PC-9 (cell line): ENCODE results near the gene CYFIP1. TPM values are rescaled to one million over a fixed set of nuclear protein-coding genes. Genes with fewer than 3 reads are reported as not detected.

Experiments used
- BruUV-seq: library from RNA; stranded (reverse); fragments of 400-500 nt; replicated peaks from 2 replicates; lab custom pipeline; 2021; lab: Mats Ljungman, UMichigan
- CTCF ChIA-PET: fragments of 300-600 bp; sonication (Branson Sonifier 250); formaldehyde crosslinking; loops from one replicate; lab custom pipeline; 2022; ENCODE audit warnings: antibody characterized with exemption; lab: Charles Lee
- POLR2A ChIA-PET: fragments of 300-600 bp; sonication (Branson Sonifier 250); formaldehyde crosslinking; loops from one replicate; lab custom pipeline; 2022; ENCODE audit warnings: antibody characterized with exemption; ENCODE audit not compliant: unreplicated experiment; lab: Charles Lee
- DNase-seq, 2 experiments: peaks; one replicate each; pipeline versions ENCODE4 v3.0.0 to v3.0.0-alpha.2; 2015 to 2022; ENCODE audit warnings: mixed read lengths in 1 of 2
- H2AFZ ChIP-seq: fragments of 200-600 bp; sonication (generic); 2 replicates; pipeline ENCODE4 v1.8.1; 2017; ENCODE audit warnings: antibody characterized with exemption
- H3F3A ChIP-seq: fragments of 200-600 bp; sonication (generic); 2 replicates; pipeline ENCODE4 v1.8.1; 2017; ENCODE audit warnings: antibody characterized with exemption, mild to moderate bottlenecking, low read depth; ENCODE audit not compliant: insufficient read depth
- H3K27ac ChIP-seq: fragments of 200-600 bp; sonication (generic); 2 replicates; pipeline ENCODE4 v1.6.1; 2016; ENCODE audit warnings: mixed run types
- H3K27me3 ChIP-seq: fragments of 200-600 bp; sonication (generic); 2 replicates; pipeline ENCODE4 v1.6.1; 2016; ENCODE audit warnings: low read depth, mixed run types; ENCODE audit not compliant: insufficient read depth
- H3K36me3 ChIP-seq: fragments of 200-600 bp; sonication (generic); 2 replicates; pipeline ENCODE4 v1.6.1; 2016; ENCODE audit warnings: low read depth, mixed run types
- H3K4me1 ChIP-seq: fragments of 200-600 bp; sonication (generic); replicated peaks from 2 replicates; pipeline ENCODE4 v1.6.1; 2016; ENCODE audit warnings: mixed run types; ENCODE audit not compliant: insufficient read depth
- H3K4me2 ChIP-seq: fragments of 200-600 bp; sonication (generic); 2 replicates; pipeline ENCODE4 v1.6.1; 2017; ENCODE audit warnings: mixed run types
- H3K4me3 ChIP-seq: fragments of 200-600 bp; sonication (generic); 2 replicates; pipeline ENCODE4 v1.6.1; 2016; ENCODE audit warnings: mixed run types
- H3K79me2 ChIP-seq: fragments of 200-600 bp; sonication (generic); 2 replicates; pipeline ENCODE4 v1.6.1; 2017; ENCODE audit warnings: low read depth, mixed run types
- H3K9me2 ChIP-seq: fragments of 200-600 bp; sonication (generic); 2 replicates; pipeline ENCODE4 v1.8.1; 2017; ENCODE audit warnings: mild to moderate bottlenecking; ENCODE audit not compliant: insufficient read depth
- H3K9me3 ChIP-seq: fragments of 200-600 bp; sonication (generic); 2 replicates; pipeline ENCODE4 v1.8.1; 2016; ENCODE audit warnings: low read depth; ENCODE audit not compliant: insufficient read depth
- H4K20me1 ChIP-seq: fragments of 200-600 bp; sonication (generic); 2 replicates; pipeline ENCODE4 v1.8.1; 2017; ENCODE audit not compliant: insufficient read depth
- EZH2 ChIP-seq: fragments of 200-600 bp; sonication (generic); IDR thresholded peaks from 2 replicates; pipeline ENCODE4 v1.8.0; 2017; ENCODE audit warnings: antibody characterized with exemption, low read depth
- intact Hi-C: fragments of 100-400 bp; cut with micrococcal nuclease; formaldehyde crosslinking; loops from one replicate; pipeline ENCODE4 v1.10.0; 2022; ENCODE audit not compliant: unreplicated experiment
- total RNA-seq: library from RNA; stranded (reverse); gene quantifications from 2 replicates; pipeline ENCODE4 v1.2.3, GENCODE V29; 2021
- TF ChIP-seq, protein P1 (sequence below): fragments of 200-600 bp; sonication (generic); conservative IDR thresholded peaks from 2 replicates; pipeline ENCODE4 v1.6.1; 2017; ENCODE audit warnings: mixed run types, antibody characterized with exemption, mild to moderate bottlenecking, moderate library complexity

CYFIP1 gene
- total RNA-seq, 1 experiment from 2014 or later = 114 TPM

DNA sequence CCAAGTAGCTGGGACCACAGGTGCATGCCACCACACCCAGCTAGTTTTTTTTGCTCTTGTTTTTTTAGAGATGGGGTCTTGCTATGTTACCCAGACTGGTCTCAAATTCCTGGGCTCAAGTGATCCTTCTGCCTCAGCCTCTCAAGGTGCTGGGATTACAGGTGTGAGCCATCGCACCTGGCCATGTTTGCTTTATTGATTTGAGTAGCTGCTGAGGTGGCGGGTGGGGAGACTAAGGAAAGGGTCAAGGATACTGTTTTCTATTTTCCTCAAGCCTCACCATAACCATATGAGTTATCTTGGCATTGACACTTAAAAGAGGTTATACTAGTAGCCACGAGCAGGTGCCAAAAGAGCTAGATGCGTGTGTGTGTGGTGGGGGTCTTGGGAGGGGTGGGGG, 39.0 kb downstream of the CYFIP1 start:
- TF ChIP-seq EZH2 = no peak
- TF ChIP-seq, protein P1, sequence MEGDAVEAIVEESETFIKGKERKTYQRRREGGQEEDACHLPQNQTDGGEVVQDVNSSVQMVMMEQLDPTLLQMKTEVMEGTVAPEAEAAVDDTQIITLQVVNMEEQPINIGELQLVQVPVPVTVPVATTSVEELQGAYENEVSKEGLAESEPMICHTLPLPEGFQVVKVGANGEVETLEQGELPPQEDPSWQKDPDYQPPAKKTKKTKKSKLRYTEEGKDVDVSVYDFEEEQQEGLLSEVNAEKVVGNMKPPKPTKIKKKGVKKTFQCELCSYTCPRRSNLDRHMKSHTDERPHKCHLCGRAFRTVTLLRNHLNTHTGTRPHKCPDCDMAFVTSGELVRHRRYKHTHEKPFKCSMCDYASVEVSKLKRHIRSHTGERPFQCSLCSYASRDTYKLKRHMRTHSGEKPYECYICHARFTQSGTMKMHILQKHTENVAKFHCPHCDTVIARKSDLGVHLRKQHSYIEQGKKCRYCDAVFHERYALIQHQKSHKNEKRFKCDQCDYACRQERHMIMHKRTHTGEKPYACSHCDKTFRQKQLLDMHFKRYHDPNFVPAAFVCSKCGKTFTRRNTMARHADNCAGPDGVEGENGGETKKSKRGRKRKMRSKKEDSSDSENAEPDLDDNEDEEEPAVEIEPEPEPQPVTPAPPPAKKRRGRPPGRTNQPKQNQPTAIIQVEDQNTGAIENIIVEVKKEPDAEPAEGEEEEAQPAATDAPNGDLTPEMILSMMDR = no peak
- H3K27ac ChIP-seq = no peak overlapping the region
- no peaks in the 10 kb centered on the region for H3K4me1 ChIP-seq
- POLR2A ChIA-PET = interaction anchor here (0.8 kb wide), 1 partner anchor 40 kb away, joined by 26 read pairs; no protein-coding TSS in a partner anchor
- intact Hi-C loops = no loop called here
- CTCF ChIA-PET = no interaction called here
- H2AFZ ChIP-seq = no peak overlapping the region
- no TSS peak for BruUV-seq
- no peaks in the 10 kb centered on the region for H3K36me3 ChIP-seq
- no peaks in the 10 kb centered on the region for H3K79me2 ChIP-seq
- no peak overlapping the region for H3K4me3 ChIP-seq
- H3K4me2 ChIP-seq = no peak overlapping the region
- no peak for DNase-seq
- H4K20me1 ChIP-seq = no peaks in the 10 kb centered on the region
- no peaks in the 10 kb centered on the region for H3F3A ChIP-seq
- H3K9me3 ChIP-seq = no peaks in the 10 kb centered on the region
- H3K9me2 ChIP-seq = no peaks in the 10 kb centered on the region
- no peaks in the 10 kb centered on the region for H3K27me3 ChIP-seq

DNA sequence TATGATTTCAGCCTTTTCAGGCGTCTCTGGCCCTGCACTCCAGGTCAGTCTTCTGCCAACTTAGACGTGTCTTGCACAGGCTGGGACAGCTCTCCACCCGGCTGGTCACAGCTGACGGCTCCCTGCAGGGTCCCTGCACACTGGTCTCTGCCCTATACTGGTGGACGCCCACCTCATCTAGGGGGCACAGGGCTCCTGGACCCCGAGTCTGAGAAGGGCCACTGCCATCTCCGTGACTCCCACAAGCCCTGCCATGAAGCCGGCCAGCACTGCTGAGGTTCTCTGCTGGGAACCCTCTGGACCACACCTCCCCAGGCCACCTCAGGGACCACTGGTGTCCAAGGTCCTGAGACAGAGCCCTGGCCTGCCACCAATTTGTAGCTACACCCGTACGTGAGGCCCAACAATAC, 40.5 kb downstream of the CYFIP1 start:
- H4K20me1 ChIP-seq = no peaks in the 10 kb centered on the region
- peaks cover 3% of the 10 kb centered on the region; the same call in 1 of the 2 replicates for H3K36me3 ChIP-seq
- ChIA-PET CTCF (no interaction called here), POLR2A (no interaction called here)
- TF ChIP-seq, protein P1 = no peak
- no peak for TF ChIP-seq EZH2
- no peak overlapping the region for H3K4me3 ChIP-seq
- H3K79me2 ChIP-seq = no peaks in the 10 kb centered on the region
- no peak overlapping the region for H3K4me2 ChIP-seq
- no TSS peak for BruUV-seq
- no peaks in the 10 kb centered on the region for H3K4me1 ChIP-seq
- H3K27me3 ChIP-seq = no peaks in the 10 kb centered on the region
- H3K9me3 ChIP-seq = no peaks in the 10 kb centered on the region
- no peak overlapping the region for H3K27ac ChIP-seq
- no peaks in the 10 kb centered on the region for H3K9me2 ChIP-seq
- intact Hi-C loops = no loop called here
- no peaks in the 10 kb centered on the region for H3F3A ChIP-seq
- no peak for DNase-seq
- H2AFZ ChIP-seq = no peak overlapping the region

DNA sequence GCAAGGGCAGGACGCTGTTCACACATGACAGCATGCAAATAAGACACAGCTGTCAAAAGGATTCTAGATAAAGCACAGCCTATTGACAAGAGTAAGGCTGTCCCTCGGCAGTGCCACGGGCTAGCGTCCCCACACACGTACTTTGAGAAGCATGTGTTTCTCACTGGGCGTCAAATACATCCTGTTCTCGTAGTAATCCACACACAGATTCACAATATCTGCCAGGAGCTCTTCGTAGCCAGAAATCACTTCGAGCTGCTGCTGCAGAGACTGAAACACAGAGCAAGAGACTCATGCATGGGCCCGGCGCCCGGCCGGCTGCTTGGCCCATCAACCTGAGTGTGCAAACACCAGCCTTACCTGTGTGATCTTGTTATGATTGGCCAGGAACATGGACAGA, 41.1 kb downstream of the CYFIP1 start:
- Histone ChIP-seq H3F3A (no peaks in the 10 kb centered on the region), H3K9me2 (no peaks in the 10 kb centered on the region), H3K79me2 (no peaks in the 10 kb centered on the region), H2AFZ (no peak overlapping the region), H3K4me1 (no peaks in the 10 kb centered on the region), H3K4me2 (no peak overlapping the region), H3K9me3 (no peaks in the 10 kb centered on the region), H4K20me1 (no peaks in the 10 kb centered on the region), H3K36me3 (peaks cover 3% of the 10 kb centered on the region; the same call in 1 of the 2 replicates), H3K4me3 (no peak overlapping the region), H3K27me3 (no peaks in the 10 kb centered on the region), H3K27ac (no peak overlapping the region)
- intact Hi-C loops = no loop called here
- CTCF ChIA-PET = no interaction called here
- BruUV-seq = no TSS peak
- TF ChIP-seq, protein P1 = no peak
- POLR2A ChIA-PET = no interaction called here
- no peak for DNase-seq
